GM13976 (cell line): ENCODE data around the gene CTBP2.

Experiments used
- DNase-seq: peaks from one replicate; pipeline ENCODE4 v3.0.0; 2012; ENCODE audit warnings: low spot score
- in situ Hi-C: fragments of 300-500 bp; cut with MboI; formaldehyde crosslinking; loops from one replicate; pipeline ENCODE4 v1.12.0; 2022; ENCODE audit warnings: low sequenced_read_pairs, mixed read lengths, inconsistent platforms; ENCODE audit not compliant: unreplicated experiment
- TF ChIP-seq, protein P1 (sequence below): IDR thresholded peaks from 2 replicates; pipeline ENCODE4 v1.5.1; 2012; ENCODE audit warnings: borderline replicate concordance, mild to moderate bottlenecking; ENCODE audit not compliant: insufficient read depth; ENCODE audit errors: extremely low read depth, missing control alignments, control extremely low read depth

The CTBP2 gene

DNA sequence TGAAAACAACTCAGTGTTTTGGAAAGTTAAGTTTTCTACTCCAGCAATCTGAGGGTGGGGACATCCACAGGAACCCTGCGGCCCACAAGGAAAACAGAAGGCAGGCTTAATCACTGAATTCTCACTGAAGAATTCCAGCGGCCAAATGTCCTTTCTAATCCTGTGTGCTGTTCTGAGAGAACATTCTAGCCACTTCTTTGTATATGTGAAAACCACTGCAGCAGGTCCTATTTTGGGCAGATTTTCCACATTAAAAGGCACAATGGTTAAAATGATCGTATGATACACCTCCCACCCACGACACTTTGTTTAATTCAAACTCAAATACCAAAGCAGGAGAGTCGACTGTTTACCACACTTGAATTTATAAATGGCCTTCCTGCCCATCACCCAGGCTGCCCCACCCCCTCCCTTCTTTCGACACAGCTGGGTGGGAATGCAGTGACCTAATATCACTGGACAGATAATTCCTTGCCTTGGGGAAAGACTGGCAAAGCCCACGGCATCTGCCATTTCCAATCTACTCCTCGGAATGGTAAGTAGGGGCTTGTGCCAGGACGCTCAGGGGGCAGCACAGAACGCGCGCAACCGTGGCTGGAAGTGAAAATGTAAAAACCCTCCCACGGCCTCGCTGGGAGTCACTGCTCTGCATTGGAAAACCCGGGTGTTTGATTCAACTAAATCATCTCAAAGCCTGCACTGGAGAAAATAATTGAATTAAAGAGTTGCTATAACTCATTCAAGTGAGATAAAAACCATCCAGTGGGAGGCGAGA is 67.0 kb downstream of the CTBP2 start:
- in situ Hi-C loops: no loop called here
- DNase-seq: no peak
- TF ChIP-seq, protein P1, sequence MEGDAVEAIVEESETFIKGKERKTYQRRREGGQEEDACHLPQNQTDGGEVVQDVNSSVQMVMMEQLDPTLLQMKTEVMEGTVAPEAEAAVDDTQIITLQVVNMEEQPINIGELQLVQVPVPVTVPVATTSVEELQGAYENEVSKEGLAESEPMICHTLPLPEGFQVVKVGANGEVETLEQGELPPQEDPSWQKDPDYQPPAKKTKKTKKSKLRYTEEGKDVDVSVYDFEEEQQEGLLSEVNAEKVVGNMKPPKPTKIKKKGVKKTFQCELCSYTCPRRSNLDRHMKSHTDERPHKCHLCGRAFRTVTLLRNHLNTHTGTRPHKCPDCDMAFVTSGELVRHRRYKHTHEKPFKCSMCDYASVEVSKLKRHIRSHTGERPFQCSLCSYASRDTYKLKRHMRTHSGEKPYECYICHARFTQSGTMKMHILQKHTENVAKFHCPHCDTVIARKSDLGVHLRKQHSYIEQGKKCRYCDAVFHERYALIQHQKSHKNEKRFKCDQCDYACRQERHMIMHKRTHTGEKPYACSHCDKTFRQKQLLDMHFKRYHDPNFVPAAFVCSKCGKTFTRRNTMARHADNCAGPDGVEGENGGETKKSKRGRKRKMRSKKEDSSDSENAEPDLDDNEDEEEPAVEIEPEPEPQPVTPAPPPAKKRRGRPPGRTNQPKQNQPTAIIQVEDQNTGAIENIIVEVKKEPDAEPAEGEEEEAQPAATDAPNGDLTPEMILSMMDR: no peak

DNA sequence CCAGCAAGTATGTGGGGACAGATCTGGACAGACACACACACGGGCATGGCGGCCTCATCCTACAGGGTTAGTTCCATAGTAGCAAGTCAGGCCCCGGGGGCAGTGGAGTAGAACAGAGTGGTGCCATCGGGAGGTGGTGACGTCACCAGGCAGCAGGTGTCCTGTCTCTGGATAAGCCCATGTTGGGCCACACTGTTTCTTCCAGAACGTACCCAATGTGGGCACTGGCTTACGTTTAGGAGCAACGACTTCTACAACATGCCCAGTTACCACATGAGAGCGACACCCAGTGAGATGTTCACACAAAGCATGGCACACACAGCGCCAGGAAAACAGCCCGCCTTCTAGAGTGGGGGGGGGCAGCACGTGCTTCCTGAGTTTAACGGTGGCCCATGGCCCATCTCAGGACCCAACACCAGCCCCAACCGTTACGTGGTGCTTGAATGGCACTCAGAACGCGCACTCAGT is 67.8 kb downstream of the CTBP2 start:
- TF ChIP-seq, protein P1: no peak
- DNase-seq: no peak
- in situ Hi-C loops: no loop called here

DNA sequence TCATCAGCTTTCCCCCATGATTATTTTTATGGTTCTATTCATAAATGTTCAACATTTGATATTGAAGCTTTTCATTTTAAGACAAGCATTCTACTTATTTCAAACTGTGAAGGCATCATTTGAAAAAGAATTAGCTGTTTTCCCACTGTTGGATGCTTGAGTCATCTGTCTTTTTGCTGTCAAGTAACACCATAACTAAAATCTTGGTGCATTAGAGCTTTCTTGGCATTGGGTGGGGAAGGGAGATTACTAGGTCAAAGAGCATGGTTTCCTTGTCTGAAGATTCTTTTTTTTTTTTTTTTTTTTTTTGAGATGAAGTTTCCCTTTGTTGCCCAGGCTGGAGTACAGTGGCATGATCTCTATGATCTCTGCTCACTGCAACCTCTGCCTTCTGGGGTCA is 68.5 kb downstream of the CTBP2 start:
- TF ChIP-seq, protein P1: no peak
- no peak for DNase-seq
- in situ Hi-C loops: no loop called here

DNA sequence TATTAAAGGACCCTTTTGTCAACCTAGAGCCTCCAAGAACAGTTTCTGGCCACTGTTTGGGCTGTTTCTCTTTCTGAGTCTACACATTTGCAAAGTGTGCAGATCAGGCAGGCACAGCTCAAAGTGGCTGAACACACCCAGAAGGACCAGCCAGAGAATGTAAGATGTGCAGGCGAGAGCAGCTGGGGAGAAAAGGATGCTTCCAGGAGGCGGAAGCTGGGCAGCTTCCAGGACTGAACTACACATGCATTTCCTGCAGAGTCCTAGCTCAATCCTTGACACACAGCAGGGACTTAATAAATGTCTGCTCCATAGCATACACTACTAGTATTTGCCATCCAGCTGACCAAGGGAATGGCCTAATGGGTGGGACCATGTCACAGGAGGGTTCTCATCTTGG is 70.9 kb downstream of the CTBP2 start:
- in situ Hi-C loops: no loop called here
- TF ChIP-seq, protein P1: no peak
- DNase-seq: no peak

DNA sequence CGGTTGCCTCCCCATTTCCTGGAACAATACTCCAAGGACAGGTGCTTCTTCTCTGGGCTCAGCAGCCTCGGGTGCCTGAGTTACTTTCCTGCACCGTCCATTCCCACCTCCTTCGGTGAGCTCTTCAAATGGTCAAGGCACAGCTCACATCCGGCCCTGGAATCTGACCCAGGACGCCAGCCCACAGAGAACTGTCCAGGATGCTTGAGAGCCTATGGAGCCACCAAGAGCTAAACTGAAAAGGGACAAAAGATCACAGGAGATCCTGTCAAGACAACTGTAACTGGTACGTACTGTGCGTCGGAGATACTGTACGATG is 72.5 kb downstream of the CTBP2 start:
- in situ Hi-C loops: no loop called here
- DNase-seq: no peak
- TF ChIP-seq, protein P1: no peak

GRCh38 chr10:125087191-125087896 is 73.0 kb downstream of the CTBP2 start:
- DNase-seq: no peak
- in situ Hi-C loops: no loop called here
- TF ChIP-seq, protein P1: no peak
